B cell (primary cell): ENCODE results near the gene SLC35B2. TPM values are rescaled to one million over a fixed set of nuclear protein-coding genes. Genes with fewer than 3 reads are reported as not detected.

ENCODE experiments used
- ATAC-seq: fragments of 200-7000 bp; cut with Tn5 transposase; one replicate; pipeline ENCODE4 v1.10.0; 2021; ENCODE audit warnings: low read depth, mild to moderate bottlenecking, moderate number of reproducible peaks, moderate library complexity
- CTCF ChIA-PET: fragments of 350-600 bp; sonication (Branson Sonifier 250); formaldehyde crosslinking; loops from one replicate; lab custom pipeline; 2021; ENCODE audit warnings: antibody characterized with exemption, inconsistent platforms; lab: Charles Lee
- POLR2A ChIA-PET: fragments of 350-600 bp; sonication (Branson Sonifier 250); formaldehyde crosslinking; loops from one replicate; lab custom pipeline; 2021; ENCODE audit warnings: antibody characterized with exemption; lab: Charles Lee
- DNase-seq: peaks from one replicate; pipeline ENCODE4 v3.0.0; 2013
- H2AFZ ChIP-seq: 2 replicates; pipeline ENCODE4 v1.6.1; 2012; ENCODE audit warnings: mild to moderate bottlenecking, low read depth, low read length; ENCODE audit not compliant: insufficient read depth, poor library complexity, severe bottlenecking
- H3K27ac ChIP-seq, 2 donors: 1 replicate in 1 of 2; 2 replicates in 1 of 2; pipeline ENCODE4 v1.5.1; 2012 to 2013; ENCODE audit warnings: low read length in 2 of 2, mild to moderate bottlenecking in 2 of 2, moderate library complexity in 1 of 2
- H3K27me3 ChIP-seq, 4 experiments: fragments of 200-600 bp in 1 of 4; sonication (generic) in 1 of 4; replicated peaks in 1 of 4; 1 replicate in 2 of 4; 2 replicates in 2 of 4; pipeline versions ENCODE4 v1.6.1 to v1.7.0; 2013 to 2016; ENCODE audit warnings: low read length in 3 of 4, mild to moderate bottlenecking in 2 of 4, mixed read lengths in 1 of 4, moderate library complexity in 1 of 4; ENCODE audit not compliant: insufficient read depth in 4 of 4, control insufficient read depth in 3 of 4; ENCODE audit errors: control extremely low read depth in 1 of 4
- H3K36me3 ChIP-seq, 2 experiments: replicated peaks in 1 of 2; 1 replicate in 1 of 2; 2 replicates in 1 of 2; pipeline versions ENCODE4 v1.6.1 to v1.7.1; 2013; ENCODE audit warnings: low read length in 1 of 2; ENCODE audit not compliant: insufficient read depth in 2 of 2, control insufficient read depth in 1 of 2; ENCODE audit errors: control extremely low read depth in 1 of 2, extremely low read depth in 1 of 2
- H3K4me1 ChIP-seq, 2 donors: fragments of 200-600 bp in 1 of 2; sonication (generic) in 1 of 2; 1 replicate in 1 of 2; 2 replicates in 1 of 2; pipeline versions ENCODE4 v1.5.1 to v1.6.1; 2013 to 2017; ENCODE audit warnings: low read length in 2 of 2; ENCODE audit not compliant: control insufficient read depth in 2 of 2, insufficient read depth in 2 of 2
- H3K4me2 ChIP-seq: replicated peaks from 2 replicates; pipeline ENCODE3; 2012; ENCODE audit warnings: mild to moderate bottlenecking, low read depth, low read length; ENCODE audit not compliant: poor library complexity, severe bottlenecking
- H3K4me3 ChIP-seq, 5 experiments: fragments of 200-600 bp in 1 of 5; sonication (generic) in 1 of 5; 1 replicate in 3 of 5; 2 replicates in 2 of 5; pipeline versions ENCODE4 v1.5.1 to v1.7.0; 2011 to 2016; ENCODE audit warnings: low read length in 4 of 5, mild to moderate bottlenecking in 4 of 5, low read depth in 2 of 5, control low read depth in 1 of 5, moderate library complexity in 1 of 5; ENCODE audit not compliant: insufficient read depth in 1 of 5; ENCODE audit errors: control extremely low read depth in 1 of 5, extremely low read depth in 1 of 5
- H3K79me2 ChIP-seq: fragments of 200-600 bp; sonication (generic); one replicate; pipeline ENCODE4 v1.6.0; 2016; ENCODE audit warnings: low read length; ENCODE audit not compliant: control insufficient read depth, insufficient read depth
- H3K9ac ChIP-seq: fragments of 200-600 bp; sonication (generic); 2 replicates; pipeline ENCODE4 v1.6.1; 2017; ENCODE audit warnings: mild to moderate bottlenecking, low read length, moderate library complexity
- H3K9me3 ChIP-seq, 3 donors: one replicate each; pipeline versions ENCODE4 v1.6.1 to v1.7.1; 2013; ENCODE audit warnings: low read length in 2 of 3; ENCODE audit not compliant: control insufficient read depth in 2 of 3, insufficient read depth in 1 of 3; ENCODE audit errors: control extremely low read depth in 1 of 3
- H4K20me1 ChIP-seq: 2 replicates; pipeline ENCODE4 v1.6.0; 2012; ENCODE audit warnings: mild to moderate bottlenecking, low read length; ENCODE audit not compliant: insufficient read depth, control insufficient read depth, poor library complexity, severe bottlenecking
- H3K27ac Mint-ChIP-seq: one replicate; pipeline ENCODE4 v1.8.0; 2021; ENCODE audit warnings: mixed read lengths
- H3K27me3 Mint-ChIP-seq: one replicate; pipeline ENCODE4 v1.8.0; 2021; ENCODE audit warnings: mixed read lengths
- H3K4me1 Mint-ChIP-seq: one replicate; pipeline ENCODE4 v1.8.0; 2021; ENCODE audit warnings: mixed read lengths
- H3K4me3 Mint-ChIP-seq: one replicate; pipeline ENCODE4 v1.8.0; 2021; ENCODE audit warnings: mixed read lengths
- H3K9me3 Mint-ChIP-seq: one replicate; pipeline ENCODE4 v1.8.0; 2022; ENCODE audit warnings: mixed read lengths; ENCODE audit not compliant: insufficient read depth
- EZH2 ChIP-seq: IDR thresholded peaks from 2 replicates; pipeline ENCODE4 v1.6.1; 2012; ENCODE audit warnings: borderline replicate concordance, low read depth, mild to moderate bottlenecking, moderate library complexity, low read length; ENCODE audit not compliant: insufficient read depth, poor library complexity, severe bottlenecking
- WGBS: methylation state at CpG from one replicate; pipeline ENCODE4 v1.1.5; 2013; ENCODE audit warnings: missing lambda C conversion rate; ENCODE audit not compliant: insufficient coverage; 5-methylcytosine and 5-hydroxymethylcytosine counted together
- intact Hi-C: fragments of 100-400 bp; cut with micrococcal nuclease; formaldehyde crosslinking; loops from one replicate; pipeline ENCODE4 v1.10.0; 2022
- polyA plus RNA-seq: library from polyadenylated mRNA; depleted of rRNA; stranded (reverse); fragments of >200 nt; gene quantifications from 2 replicates; pipeline ENCODE4 v1.2.3, GENCODE V29; 2012
- total RNA-seq, 2 donors: library from RNA; stranded (reverse); fragments of 120-200 nt in 1 of 2; gene quantifications; 1 replicate in 1 of 2; 2 replicates in 1 of 2; pipeline versions ENCODE4 v1.2.3 to v1.2.4, GENCODE V29; 2013 to 2022
- TF ChIP-seq, protein P1 (sequence below): fragments of 200-600 bp; IDR thresholded peaks from one replicate; pipeline ENCODE4 v1.8.0; 2022; ENCODE audit warnings: antibody characterized with exemption, mild to moderate bottlenecking

The SLC35B2 gene
- total and polyA plus RNA-seq, 2 donors (not counting 1 experiment from before 2014, with no cell fraction given): 30.0 to 35.2 TPM

DNA sequence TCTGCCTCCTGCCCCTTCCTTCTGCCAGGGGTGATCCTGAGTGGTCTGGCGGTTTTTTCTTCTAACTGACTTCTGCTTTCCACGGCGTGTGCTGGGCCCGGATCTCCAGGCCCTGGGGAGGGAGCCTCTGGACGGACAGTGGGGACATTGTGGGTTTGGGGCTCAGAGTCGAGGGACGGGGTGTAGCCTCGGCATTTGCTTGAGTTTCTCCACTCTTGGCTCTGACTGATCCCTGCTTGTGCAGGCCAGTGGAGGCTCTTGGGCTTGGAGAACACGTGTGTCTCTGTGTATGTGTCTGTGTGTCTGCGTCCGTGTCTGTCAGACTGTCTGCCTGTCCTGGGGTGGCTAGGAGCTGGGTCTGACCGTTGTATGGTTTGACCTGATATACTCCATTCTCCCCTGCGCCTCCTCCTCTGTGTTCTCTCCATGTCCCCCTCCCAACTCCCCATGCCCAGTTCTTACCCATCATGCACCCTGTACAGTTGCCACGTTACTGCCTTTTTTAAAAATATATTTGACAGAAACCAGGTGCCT is 23.7 kb downstream of the SLC35B2 start:
- no peaks in the 10 kb centered on the region for H3K27me3 ChIP-seq
- H3K4me1 ChIP-seq: peaks cover 6 to 14% of the 10 kb centered on the region in 2 donors
- ChIA-PET POLR2A (no interaction called here), CTCF (interaction anchor here (2.1 to 4.5 kb wide), 4 partner anchors 10 to 135 kb away, joined by 10 to 37 read pairs (median 24); partner anchors contain the start of genes HSP90AB1 and SLC29A1)
- TF ChIP-seq, protein P1, sequence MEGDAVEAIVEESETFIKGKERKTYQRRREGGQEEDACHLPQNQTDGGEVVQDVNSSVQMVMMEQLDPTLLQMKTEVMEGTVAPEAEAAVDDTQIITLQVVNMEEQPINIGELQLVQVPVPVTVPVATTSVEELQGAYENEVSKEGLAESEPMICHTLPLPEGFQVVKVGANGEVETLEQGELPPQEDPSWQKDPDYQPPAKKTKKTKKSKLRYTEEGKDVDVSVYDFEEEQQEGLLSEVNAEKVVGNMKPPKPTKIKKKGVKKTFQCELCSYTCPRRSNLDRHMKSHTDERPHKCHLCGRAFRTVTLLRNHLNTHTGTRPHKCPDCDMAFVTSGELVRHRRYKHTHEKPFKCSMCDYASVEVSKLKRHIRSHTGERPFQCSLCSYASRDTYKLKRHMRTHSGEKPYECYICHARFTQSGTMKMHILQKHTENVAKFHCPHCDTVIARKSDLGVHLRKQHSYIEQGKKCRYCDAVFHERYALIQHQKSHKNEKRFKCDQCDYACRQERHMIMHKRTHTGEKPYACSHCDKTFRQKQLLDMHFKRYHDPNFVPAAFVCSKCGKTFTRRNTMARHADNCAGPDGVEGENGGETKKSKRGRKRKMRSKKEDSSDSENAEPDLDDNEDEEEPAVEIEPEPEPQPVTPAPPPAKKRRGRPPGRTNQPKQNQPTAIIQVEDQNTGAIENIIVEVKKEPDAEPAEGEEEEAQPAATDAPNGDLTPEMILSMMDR: no peak
- TF ChIP-seq EZH2: no peak
- H3K79me2 ChIP-seq: no peaks in the 10 kb centered on the region
- ATAC-seq: no peak
- H3K4me3 ChIP-seq: no peak overlapping the region
- no peaks in the 10 kb centered on the region for H4K20me1 ChIP-seq
- no peak overlapping the region for H3K4me3 Mint-ChIP-seq
- H3K9me3 ChIP-seq: no peaks in the 10 kb centered on the region
- no peak overlapping the region for H2AFZ ChIP-seq
- H3K9ac ChIP-seq: no peak overlapping the region
- peak; percentile 6 for DNase-seq
- H3K36me3 ChIP-seq: no peaks in the 10 kb centered on the region
- 73% methylated on average over 10 of the region's 14 CpGs for WGBS
- H3K4me1 Mint-ChIP-seq: peaks cover 15% of the 10 kb centered on the region
- H3K27ac Mint-ChIP-seq: no peak overlapping the region
- no peak overlapping the region for H3K4me2 ChIP-seq
- H3K9me3 Mint-ChIP-seq: no peaks in the 10 kb centered on the region
- H3K27ac ChIP-seq: no peak overlapping the region
- intact Hi-C loops: loop anchor here (1.0 kb wide), 1 partner anchor 61 kb away; no protein-coding TSS in a partner anchor
- no peaks in the 10 kb centered on the region for H3K27me3 Mint-ChIP-seq

DNA sequence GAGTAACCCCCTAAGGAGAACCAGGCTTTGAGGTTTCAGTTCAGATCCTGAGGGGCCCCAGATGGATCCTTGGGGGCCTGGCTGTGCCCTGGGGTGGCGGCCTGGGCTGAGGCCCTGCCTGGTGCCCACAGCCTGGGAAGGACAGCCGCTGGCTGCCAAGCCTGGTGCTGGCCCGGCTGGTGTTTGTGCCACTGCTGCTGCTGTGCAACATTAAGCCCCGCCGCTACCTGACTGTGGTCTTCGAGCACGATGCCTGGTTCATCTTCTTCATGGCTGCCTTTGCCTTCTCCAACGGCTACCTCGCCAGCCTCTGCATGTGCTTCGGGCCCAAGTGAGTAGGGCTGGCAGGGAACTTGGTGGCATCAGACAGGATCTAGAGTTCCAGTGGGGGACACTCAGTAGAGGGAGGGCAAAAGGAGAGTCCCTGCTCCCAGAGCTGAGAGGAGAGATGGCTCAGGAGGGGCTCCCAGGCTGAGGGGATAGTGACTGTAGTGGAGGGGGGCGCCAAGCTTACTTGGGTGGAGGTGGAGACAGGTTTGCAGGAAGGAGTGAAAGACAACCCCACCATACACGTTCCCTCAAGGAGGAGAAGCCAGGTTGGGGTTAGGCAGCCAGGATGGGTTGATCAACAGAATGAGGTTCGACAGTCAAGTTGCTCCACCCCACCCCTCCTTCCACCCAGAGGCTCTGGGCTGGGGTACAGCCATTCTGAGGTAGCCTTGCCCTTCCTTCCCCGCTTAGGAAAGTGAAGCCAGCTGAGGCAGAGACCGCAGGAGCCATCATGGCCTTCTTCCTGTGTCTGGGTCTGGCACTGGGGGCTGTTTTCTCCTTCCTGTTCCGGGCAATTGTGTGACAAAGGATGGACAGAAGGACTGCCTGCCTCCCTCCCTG is 24.4 kb downstream of the SLC35B2 start:
- DNase-seq: no peak
- H3K27ac ChIP-seq: no peak overlapping the region
- Mint-ChIP-seq H3K27ac (no peak overlapping the region), H3K27me3 (no peaks in the 10 kb centered on the region), H3K4me1 (peaks cover 8% of the 10 kb centered on the region), H3K4me3 (no peak overlapping the region), H3K9me3 (no peaks in the 10 kb centered on the region)
- peaks cover 6 to 8% of the 10 kb centered on the region in 2 donors for H3K4me1 ChIP-seq
- H3K9me3 ChIP-seq: no peaks in the 10 kb centered on the region
- no peaks in the 10 kb centered on the region for H4K20me1 ChIP-seq
- intact Hi-C loops: no loop called here
- H3K36me3 ChIP-seq: no peaks in the 10 kb centered on the region
- H3K4me3 ChIP-seq: no peak overlapping the region
- CTCF ChIA-PET: interaction anchor here (2.1 to 2.4 kb wide), 2 partner anchors 9 to 61 kb away, joined by 10 to 16 read pairs; partner anchors contain the start of gene SLC29A1
- H3K27me3 ChIP-seq: no peaks in the 10 kb centered on the region
- H3K79me2 ChIP-seq: no peaks in the 10 kb centered on the region
- no peak overlapping the region for H2AFZ ChIP-seq
- WGBS: 96% methylated on average over 10 of the region's 16 CpGs
- H3K4me2 ChIP-seq: no peak overlapping the region
- TF ChIP-seq, protein P1: no peak
- no peak for TF ChIP-seq EZH2
- H3K9ac ChIP-seq: no peak overlapping the region
- ATAC-seq: no peak
- POLR2A ChIA-PET: no interaction called here
